NCI-H1930 (cell line): ENCODE results near the gene POLE.

Experiments
- DNase-seq, 2 experiments: peaks; one replicate each; lab custom pipeline; 2025; lab: John Stamatoyannopoulos, UW

POLE gene

GRCh38 chr12:132579744-132580143, 107.4 kb downstream of the POLE start:
- no peak for DNase-seq

GRCh38 chr12:132578826-132579225, 108.3 kb downstream of the POLE start:
- no peak for DNase-seq

- DNase-seq = no peak
Observed at GRCh38 chr12:132578118-132578517, 109.0 kb downstream of the POLE start.

GRCh38 chr12:132577191-132577920, 109.8 kb downstream of the POLE start:
- DNase-seq = no peak

- DNase-seq = no peak
Observed at GRCh38 chr12:132576701-132577100, 110.4 kb downstream of the POLE start.

GRCh38 chr12:132575661-132576060, 111.5 kb downstream of the POLE start:
- no peak for DNase-seq

GRCh38 chr12:132574271-132574996, 112.7 kb downstream of the POLE start:
- DNase-seq = no peak
